HepG2 (cell line): Measurements from ENCODE around the gene SYCE3. TPM values are rescaled to one million over a fixed set of nuclear protein-coding genes. Genes with fewer than 3 reads are reported as not detected.

Source experiments
- FOXC1 ChIP-seq: sonication (generic); formaldehyde crosslinking; IDR thresholded peaks from 2 replicates; pipeline ENCODE4 v1.8.0; 2022; ENCODE audit warnings: mild to moderate bottlenecking, missing genetic modification reagents, borderline replicate concordance
- HINFP ChIP-seq: sonication (generic); formaldehyde crosslinking; IDR thresholded peaks from 2 replicates; pipeline ENCODE4 v1.4.0; 2020; ENCODE audit warnings: low read depth, mild to moderate bottlenecking, missing genetic modification reagents
- IRF9 ChIP-seq: sonication (generic); formaldehyde crosslinking; IDR thresholded peaks from 2 replicates; pipeline ENCODE4 v1.8.0; 2022; ENCODE audit warnings: missing genetic modification reagents, mild to moderate bottlenecking, borderline replicate concordance
- KAT8 ChIP-seq: IDR thresholded peaks from 2 replicates; pipeline ENCODE4 v1.6.1; 2016; ENCODE audit warnings: missing genetic modification reagents, missing compliant biosample characterization
- KLF12 ChIP-seq: sonication (generic); formaldehyde crosslinking; IDR thresholded peaks from 2 replicates; pipeline ENCODE4 v1.4.0; 2020; ENCODE audit warnings: missing genetic modification reagents, borderline replicate concordance
- MED1 ChIP-seq: sonication (generic); formaldehyde crosslinking; IDR thresholded peaks from 2 replicates; pipeline ENCODE4 v1.4.0; 2020; ENCODE audit warnings: missing genetic modification reagents
- RARA ChIP-seq: IDR thresholded peaks from 2 replicates; pipeline ENCODE4 v1.6.1; 2016; ENCODE audit warnings: missing genetic modification reagents, missing compliant biosample characterization
- RXRA ChIP-seq: sonication (generic); formaldehyde crosslinking; IDR thresholded peaks from 2 replicates; pipeline ENCODE4 v1.5.1; 2020; ENCODE audit warnings: missing genetic modification reagents
- SP5 ChIP-seq: IDR thresholded peaks from 2 replicates; pipeline ENCODE4 v1.6.1; 2016; ENCODE audit warnings: low read depth, borderline replicate concordance
- THAP11 ChIP-seq: IDR thresholded peaks from 2 replicates; pipeline ENCODE4 v1.6.1; 2016; ENCODE audit warnings: missing biosample characterization, missing genetic modification reagents
- ZFP90 ChIP-seq: sonication (generic); formaldehyde crosslinking; IDR thresholded peaks from 2 replicates; pipeline ENCODE4 v1.8.0; 2022; ENCODE audit warnings: missing genetic modification reagents, mild to moderate bottlenecking, inconsistent platforms, borderline replicate concordance
- ZNF12 ChIP-seq: sonication (generic); formaldehyde crosslinking; IDR thresholded peaks from 2 replicates; pipeline ENCODE4 v1.5.0; 2020; ENCODE audit warnings: missing genetic modification reagents
- ZNF253 ChIP-seq: sonication (generic); formaldehyde crosslinking; IDR thresholded peaks from 2 replicates; pipeline ENCODE4 v1.8.0; 2022; ENCODE audit warnings: mild to moderate bottlenecking, missing genetic modification reagents, borderline replicate concordance
- ZNF343 ChIP-seq: sonication (generic); formaldehyde crosslinking; IDR thresholded peaks from 2 replicates; pipeline ENCODE4 v1.4.0; 2020; ENCODE audit warnings: mild to moderate bottlenecking, missing genetic modification reagents
- polyA plus RNA-seq, 8 experiments: library from polyadenylated mRNA; depleted of rRNA in 3 of 8; stranded (reverse) in 7 of 8; unstranded in 1 of 8; fragments of >200 nt; fragmentation: Illumina TruSeq in 4 of 8; extraction: Trizol in 4 of 8; gene quantifications; 2 replicates each; pipeline versions ENCODE4 v1.2.1 to v1.2.3, GENCODE V29; 2011 to 2016; ENCODE audit warnings: low read depth in 4 of 8, missing spikeins in 1 of 8, mixed read lengths in 1 of 8; ENCODE audit not compliant: insufficient read depth in 1 of 8
- total RNA-seq, 5 experiments: library from RNA; depleted of rRNA; stranded (reverse); fragments of >200 nt; fragmentation: Illumina TruSeq; extraction: Trizol; gene quantifications; 2 replicates each; pipeline ENCODE4 v1.2.3, GENCODE V29; 2016; ENCODE audit warnings: low read depth in 1 of 5
- TF ChIP-seq, protein P1 (sequence below): sonication (generic); formaldehyde crosslinking; conservative IDR thresholded peaks from 2 replicates; pipeline ENCODE4 v1.4.0; 2020; ENCODE audit warnings: missing genetic modification reagents
- TF ChIP-seq, protein P2 (sequence below), 2 experiments: IDR thresholded peaks; 2 replicates each; pipeline ENCODE4 v1.6.1; 2011 to 2012; ENCODE audit warnings: low read length in 2 of 2, borderline replicate concordance in 1 of 2, low read depth in 1 of 2, mild to moderate bottlenecking in 1 of 2, moderate library complexity in 1 of 2
- TF ChIP-seq, protein P3 (sequence below): sonication (generic); formaldehyde crosslinking; IDR thresholded peaks from 2 replicates; pipeline ENCODE4 v1.4.0; 2020; ENCODE audit warnings: mild to moderate bottlenecking, missing genetic modification reagents

The SYCE3 gene
- total and polyA plus RNA-seq, 2 of the 13 experiments (the other 11 are each of a cell fraction or from before 2014, with no cell fraction given) = not detected

DNA sequence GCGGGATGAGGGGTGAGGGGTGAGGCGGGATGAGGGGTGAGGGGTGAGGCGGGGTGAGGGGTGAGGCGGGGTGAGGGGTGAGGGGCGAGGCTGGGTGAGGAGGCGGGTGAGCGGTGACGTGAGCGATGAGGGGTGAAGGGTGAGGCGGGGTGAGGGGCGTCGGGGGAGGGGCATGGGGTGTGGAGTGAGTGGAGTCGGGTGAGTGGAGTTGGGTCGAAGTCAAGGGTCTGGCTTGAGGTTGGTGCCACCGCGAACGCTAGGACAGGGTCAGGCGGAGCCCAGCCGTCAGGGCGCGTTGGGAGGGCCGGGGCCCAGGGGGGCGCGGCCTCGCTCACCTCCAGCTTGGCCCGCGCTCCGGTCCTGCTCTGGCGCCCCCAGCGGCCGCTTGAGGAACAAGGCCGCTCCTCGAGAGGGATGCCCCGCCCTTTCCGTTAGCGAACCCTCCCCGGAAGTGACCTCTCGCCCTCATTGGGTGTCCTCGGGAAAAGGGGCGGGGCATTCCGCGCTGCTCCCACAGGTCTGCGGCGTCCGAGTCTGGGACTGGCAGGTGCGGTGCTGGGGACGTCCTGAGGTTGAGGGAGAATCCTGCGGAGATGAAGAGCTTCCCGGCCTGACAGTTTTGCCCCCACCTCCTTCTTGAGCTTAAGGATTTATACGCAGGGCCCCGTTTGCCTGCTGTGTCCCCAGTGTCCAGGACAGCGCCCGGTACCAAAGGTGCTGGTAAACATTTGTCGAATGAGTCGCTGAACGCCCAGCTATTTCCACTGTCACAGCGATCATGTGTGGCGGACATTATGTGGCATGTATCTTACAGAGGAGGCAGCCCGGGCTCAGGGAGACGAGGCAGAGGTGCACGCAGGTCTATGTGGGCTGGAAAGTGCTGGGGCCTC is at the start of gene SYCE3 (continued):
- TF ChIP-seq, protein P1, sequence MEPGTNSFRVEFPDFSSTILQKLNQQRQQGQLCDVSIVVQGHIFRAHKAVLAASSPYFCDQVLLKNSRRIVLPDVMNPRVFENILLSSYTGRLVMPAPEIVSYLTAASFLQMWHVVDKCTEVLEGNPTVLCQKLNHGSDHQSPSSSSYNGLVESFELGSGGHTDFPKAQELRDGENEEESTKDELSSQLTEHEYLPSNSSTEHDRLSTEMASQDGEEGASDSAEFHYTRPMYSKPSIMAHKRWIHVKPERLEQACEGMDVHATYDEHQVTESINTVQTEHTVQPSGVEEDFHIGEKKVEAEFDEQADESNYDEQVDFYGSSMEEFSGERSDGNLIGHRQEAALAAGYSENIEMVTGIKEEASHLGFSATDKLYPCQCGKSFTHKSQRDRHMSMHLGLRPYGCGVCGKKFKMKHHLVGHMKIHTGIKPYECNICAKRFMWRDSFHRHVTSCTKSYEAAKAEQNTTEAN (CRISPR knock-in tag) = no peak
- TF ChIP-seq, protein P2, sequence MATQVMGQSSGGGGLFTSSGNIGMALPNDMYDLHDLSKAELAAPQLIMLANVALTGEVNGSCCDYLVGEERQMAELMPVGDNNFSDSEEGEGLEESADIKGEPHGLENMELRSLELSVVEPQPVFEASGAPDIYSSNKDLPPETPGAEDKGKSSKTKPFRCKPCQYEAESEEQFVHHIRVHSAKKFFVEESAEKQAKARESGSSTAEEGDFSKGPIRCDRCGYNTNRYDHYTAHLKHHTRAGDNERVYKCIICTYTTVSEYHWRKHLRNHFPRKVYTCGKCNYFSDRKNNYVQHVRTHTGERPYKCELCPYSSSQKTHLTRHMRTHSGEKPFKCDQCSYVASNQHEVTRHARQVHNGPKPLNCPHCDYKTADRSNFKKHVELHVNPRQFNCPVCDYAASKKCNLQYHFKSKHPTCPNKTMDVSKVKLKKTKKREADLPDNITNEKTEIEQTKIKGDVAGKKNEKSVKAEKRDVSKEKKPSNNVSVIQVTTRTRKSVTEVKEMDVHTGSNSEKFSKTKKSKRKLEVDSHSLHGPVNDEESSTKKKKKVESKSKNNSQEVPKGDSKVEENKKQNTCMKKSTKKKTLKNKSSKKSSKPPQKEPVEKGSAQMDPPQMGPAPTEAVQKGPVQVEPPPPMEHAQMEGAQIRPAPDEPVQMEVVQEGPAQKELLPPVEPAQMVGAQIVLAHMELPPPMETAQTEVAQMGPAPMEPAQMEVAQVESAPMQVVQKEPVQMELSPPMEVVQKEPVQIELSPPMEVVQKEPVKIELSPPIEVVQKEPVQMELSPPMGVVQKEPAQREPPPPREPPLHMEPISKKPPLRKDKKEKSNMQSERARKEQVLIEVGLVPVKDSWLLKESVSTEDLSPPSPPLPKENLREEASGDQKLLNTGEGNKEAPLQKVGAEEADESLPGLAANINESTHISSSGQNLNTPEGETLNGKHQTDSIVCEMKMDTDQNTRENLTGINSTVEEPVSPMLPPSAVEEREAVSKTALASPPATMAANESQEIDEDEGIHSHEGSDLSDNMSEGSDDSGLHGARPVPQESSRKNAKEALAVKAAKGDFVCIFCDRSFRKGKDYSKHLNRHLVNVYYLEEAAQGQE (IDR thresholded peaks at IDR 0.05; ENCODE audit: borderline replicate concordance in 1 of 2, low read depth in 1 of 2, low read length in 2 of 2) = no peak
- peak; percentile 49; the same call in 1 of the 2 replicates for TF ChIP-seq MED1 (CRISPR knock-in tag)
- TF ChIP-seq THAP11 = peak; percentile 76
- TF ChIP-seq FOXC1 (CRISPR knock-in tag) = 0 out of 2 replicates have a peak, but pooled peaks have one; percentile 63
- TF ChIP-seq ZNF253 (CRISPR knock-in tag) = no peak
- TF ChIP-seq RARA (CRISPR knock-in tag) = peak; percentile 66
- peak; percentile 53; the same call in 1 of the 2 replicates for TF ChIP-seq KLF12 (CRISPR knock-in tag)
- TF ChIP-seq ZNF12 (CRISPR knock-in tag) = 0 out of 2 replicates have a peak, but pooled peaks have one; percentile 10
- TF ChIP-seq ZFP90 (CRISPR knock-in tag) = no peak
- TF ChIP-seq RXRA (CRISPR knock-in tag) = peak; percentile 66
- no peak for TF ChIP-seq ZNF343 (CRISPR knock-in tag)
- TF ChIP-seq KAT8 (CRISPR knock-in tag) = peak; percentile 79
- TF ChIP-seq IRF9 = peak; percentile 38; the same call in 1 of the 2 replicates
- TF ChIP-seq HINFP (CRISPR knock-in tag) = peak; percentile 83; the same call in 1 of the 2 replicates
- TF ChIP-seq SP5 (CRISPR knock-in tag) = peak; percentile 78
- TF ChIP-seq, protein P3, sequence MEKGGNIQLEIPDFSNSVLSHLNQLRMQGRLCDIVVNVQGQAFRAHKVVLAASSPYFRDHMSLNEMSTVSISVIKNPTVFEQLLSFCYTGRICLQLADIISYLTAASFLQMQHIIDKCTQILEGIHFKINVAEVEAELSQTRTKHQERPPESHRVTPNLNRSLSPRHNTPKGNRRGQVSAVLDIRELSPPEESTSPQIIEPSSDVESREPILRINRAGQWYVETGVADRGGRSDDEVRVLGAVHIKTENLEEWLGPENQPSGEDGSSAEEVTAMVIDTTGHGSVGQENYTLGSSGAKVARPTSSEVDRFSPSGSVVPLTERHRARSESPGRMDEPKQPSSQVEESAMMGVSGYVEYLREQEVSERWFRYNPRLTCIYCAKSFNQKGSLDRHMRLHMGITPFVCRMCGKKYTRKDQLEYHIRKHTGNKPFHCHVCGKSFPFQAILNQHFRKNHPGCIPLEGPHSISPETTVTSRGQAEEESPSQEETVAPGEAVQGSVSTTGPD (CRISPR knock-in tag) = no peak
